ENCODE results near the gene SPPL2B. TPM values are rescaled to one million over a fixed set of nuclear protein-coding genes. Genes with fewer than 3 reads are reported as not detected.

Gene SPPL2B
- total and polyA plus RNA-seq, 9 of the 15 experiments (the other 6 are each of a cell fraction or from before 2014, with no cell fraction given): 0.20 to 81.2 (median 15.1) TPM

GRCh38 chr19:2303211-2303798 lies 25.2 kb upstream of the SPPL2B start (continued):
- TF ChIP-seq CTCF (IDR thresholded peaks at IDR 0.05 in 2 of 3, conservative IDR thresholded peaks at IDR 0.05 in 1 of 3; ENCODE audit: insufficient read depth in 2 of 3, low read depth in 1 of 3, low read length in 3 of 3): no peak
- no peak for TF ChIP-seq HDAC8 (tag; IDR thresholded peaks at IDR 0.05)
- TF ChIP-seq ZNF224 (CRISPR knock-in tag; IDR thresholded peaks at IDR 0.05): no peak
- TF ChIP-seq MLLT1 (IDR thresholded peaks at IDR 0.05): no peak
- TF ChIP-seq PHTF2 (CRISPR knock-in tag; IDR thresholded peaks at IDR 0.05): no peak
- no peak for TF ChIP-seq GABPB2 (CRISPR knock-in tag; conservative IDR thresholded peaks at IDR 0.05)
- TF ChIP-seq ETS1 (conservative IDR thresholded peaks at IDR 0.05; ENCODE audit: control insufficient read depth, low read depth, low read length): no peak
- no peak for TF ChIP-seq TAL1 (IDR thresholded peaks at IDR 0.05)
- no peak for TF ChIP-seq XRCC3 (IDR thresholded peaks at IDR 0.05)
- no peak for TF ChIP-seq CHD1 (IDR thresholded peaks at IDR 0.05; ENCODE audit: low read length)
- peak; percentile 81 for TF ChIP-seq BCOR (IDR thresholded peaks at IDR 0.05)
- TF ChIP-seq FOXK1 (CRISPR knock-in tag; IDR thresholded peaks at IDR 0.05; ENCODE audit: borderline replicate concordance): no peak
- no peak for TF ChIP-seq ZNF212 (CRISPR knock-in tag; IDR thresholded peaks at IDR 0.05)
- TF ChIP-seq RBFOX2 (IDR thresholded peaks at IDR 0.05; ENCODE audit: low read depth, low read length): no peak
- TF ChIP-seq HIVEP1 (CRISPR knock-in tag; IDR thresholded peaks at IDR 0.05): no peak
- no peak for TF ChIP-seq MYBL2 (IDR thresholded peaks at IDR 0.05; ENCODE audit: low read depth)
- no peak for TF ChIP-seq MYBL2 (CRISPR knock-in tag; IDR thresholded peaks at IDR 0.05; ENCODE audit: borderline replicate concordance)
- TF ChIP-seq RBM25 (IDR thresholded peaks at IDR 0.05; ENCODE audit: low read depth, low read length, severe bottlenecking): peak; percentile 92
- no peak for TF ChIP-seq TEAD1 (CRISPR knock-in tag; IDR thresholded peaks at IDR 0.05)
- TF ChIP-seq ZNF175 (CRISPR knock-in tag; IDR thresholded peaks at IDR 0.05; ENCODE audit: low read depth): no peak
- no peak for TF ChIP-seq STAT6 (CRISPR knock-in tag; IDR thresholded peaks at IDR 0.05)

All from K562 (cell line).